AG04450 (cell line): ENCODE results near the gene C1orf122. TPM values are rescaled to one million over a fixed set of nuclear protein-coding genes. Genes with fewer than 3 reads are reported as not detected.

ENCODE experiments used
- CTCF ChIA-PET: fragments of 300-600, 350-600 bp; formaldehyde crosslinking; extraction: SDS; loops from one replicate; lab custom pipeline; 2022; ENCODE audit warnings: antibody characterized with exemption, inconsistent platforms; lab: Charles Lee
- POLR2A ChIA-PET: fragments of 350-600 bp; formaldehyde crosslinking; extraction: SDS; loops from one replicate; lab custom pipeline; 2021; ENCODE audit warnings: antibody characterized with exemption, inconsistent platforms; lab: Yijun Ruan, JAX
- DNase-seq: peaks from one replicate; pipeline ENCODE4 v3.0.0-alpha.2; 2011; ENCODE audit warnings: low read depth, low spot score
- H3K27ac ChIP-seq: one replicate; pipeline ENCODE4 v1.5.1; 2012; ENCODE audit warnings: low read depth, low read length, control low read depth
- H3K27me3 ChIP-seq: one replicate; pipeline ENCODE4 v1.6.0; 2012; ENCODE audit warnings: low read length; ENCODE audit not compliant: control insufficient read depth, insufficient read depth
- H3K4me3 ChIP-seq: 2 replicates; pipeline ENCODE4 v1.5.1; 2011; ENCODE audit warnings: mild to moderate bottlenecking, low read depth, low read length, control low read depth
- H3K9me3 ChIP-seq: 2 replicates; pipeline ENCODE4 v1.5.1; 2012; ENCODE audit warnings: low read length; ENCODE audit not compliant: control insufficient read depth, insufficient read depth
- polyA plus RNA-seq: library from polyadenylated mRNA; depleted of rRNA; stranded (reverse); fragments of >200 nt; gene quantifications from 2 replicates; pipeline ENCODE4 v1.2.3, GENCODE V29; 2011
- TF ChIP-seq, protein P1 (sequence below): IDR thresholded peaks from 2 replicates; pipeline ENCODE4 v1.5.1; 2011; ENCODE audit warnings: low read depth, low read length, control low read depth, inconsistent platforms

C1orf122 gene
- polyA plus RNA-seq, 1 experiment: 30.3 TPM

DNA sequence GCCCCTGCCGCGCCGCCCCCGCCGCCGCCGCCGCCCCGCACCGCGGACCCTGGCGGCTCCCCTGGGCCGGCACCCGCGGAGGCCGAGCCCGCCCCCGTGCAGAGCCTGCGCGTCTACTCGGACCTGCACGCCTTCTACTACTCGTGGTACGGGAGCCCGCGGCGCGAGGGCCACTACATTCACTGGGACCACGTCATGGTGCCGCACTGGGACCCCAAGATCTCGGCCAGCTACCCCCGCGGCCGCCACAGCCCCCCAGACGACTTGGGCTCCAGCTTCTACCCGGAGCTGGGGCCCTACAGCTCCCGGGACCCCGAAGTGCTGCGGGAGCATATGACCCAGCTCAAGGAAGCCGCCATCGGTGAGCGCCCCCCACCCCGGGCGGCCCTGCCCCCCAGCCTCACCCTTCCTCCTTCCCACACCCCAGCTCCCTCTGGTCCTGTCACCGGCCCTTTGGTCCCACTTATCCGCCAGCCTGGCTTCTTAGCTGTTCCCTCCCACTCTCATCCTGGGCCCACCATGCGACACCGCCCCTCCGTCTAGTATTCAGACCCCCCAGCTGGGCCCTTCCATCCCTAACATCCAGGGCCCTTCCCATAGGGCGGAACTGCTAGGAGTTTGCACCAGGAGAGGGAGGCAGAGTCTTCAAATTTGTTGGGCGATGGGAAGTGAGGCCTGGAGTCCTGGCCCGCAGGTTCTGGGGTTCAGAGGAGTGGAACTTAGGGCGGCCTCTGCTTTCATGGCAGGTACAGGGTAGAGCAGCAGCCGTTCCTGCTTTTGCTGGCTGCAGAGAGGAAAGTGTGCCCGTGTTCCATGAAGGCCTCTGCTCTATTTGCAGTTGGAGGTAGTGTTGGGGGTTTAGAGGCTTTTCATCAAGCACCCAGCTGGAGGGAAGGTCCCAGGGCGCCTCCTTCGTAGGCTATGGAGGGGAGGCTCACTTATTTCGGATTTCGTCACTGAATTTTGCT is 12.9 kb upstream of the C1orf122 start:
- no peak for DNase-seq
- Histone ChIP-seq H3K27ac (no peak overlapping the region), H3K27me3 (peaks cover 20% of the 10 kb centered on the region), H3K9me3 (no peaks in the 10 kb centered on the region; the same call in 1 of the 2 replicates), H3K4me3 (peak overlapping the region; percentile 7; the same call in 1 of the 2 replicates)
- POLR2A ChIA-PET: no interaction called here
- CTCF ChIA-PET: interaction anchor here (0.8 kb wide), 1 partner anchor 113 kb away, joined by 3 read pairs; no protein-coding TSS in a partner anchor
- TF ChIP-seq, protein P1, sequence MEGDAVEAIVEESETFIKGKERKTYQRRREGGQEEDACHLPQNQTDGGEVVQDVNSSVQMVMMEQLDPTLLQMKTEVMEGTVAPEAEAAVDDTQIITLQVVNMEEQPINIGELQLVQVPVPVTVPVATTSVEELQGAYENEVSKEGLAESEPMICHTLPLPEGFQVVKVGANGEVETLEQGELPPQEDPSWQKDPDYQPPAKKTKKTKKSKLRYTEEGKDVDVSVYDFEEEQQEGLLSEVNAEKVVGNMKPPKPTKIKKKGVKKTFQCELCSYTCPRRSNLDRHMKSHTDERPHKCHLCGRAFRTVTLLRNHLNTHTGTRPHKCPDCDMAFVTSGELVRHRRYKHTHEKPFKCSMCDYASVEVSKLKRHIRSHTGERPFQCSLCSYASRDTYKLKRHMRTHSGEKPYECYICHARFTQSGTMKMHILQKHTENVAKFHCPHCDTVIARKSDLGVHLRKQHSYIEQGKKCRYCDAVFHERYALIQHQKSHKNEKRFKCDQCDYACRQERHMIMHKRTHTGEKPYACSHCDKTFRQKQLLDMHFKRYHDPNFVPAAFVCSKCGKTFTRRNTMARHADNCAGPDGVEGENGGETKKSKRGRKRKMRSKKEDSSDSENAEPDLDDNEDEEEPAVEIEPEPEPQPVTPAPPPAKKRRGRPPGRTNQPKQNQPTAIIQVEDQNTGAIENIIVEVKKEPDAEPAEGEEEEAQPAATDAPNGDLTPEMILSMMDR: no peak

DNA sequence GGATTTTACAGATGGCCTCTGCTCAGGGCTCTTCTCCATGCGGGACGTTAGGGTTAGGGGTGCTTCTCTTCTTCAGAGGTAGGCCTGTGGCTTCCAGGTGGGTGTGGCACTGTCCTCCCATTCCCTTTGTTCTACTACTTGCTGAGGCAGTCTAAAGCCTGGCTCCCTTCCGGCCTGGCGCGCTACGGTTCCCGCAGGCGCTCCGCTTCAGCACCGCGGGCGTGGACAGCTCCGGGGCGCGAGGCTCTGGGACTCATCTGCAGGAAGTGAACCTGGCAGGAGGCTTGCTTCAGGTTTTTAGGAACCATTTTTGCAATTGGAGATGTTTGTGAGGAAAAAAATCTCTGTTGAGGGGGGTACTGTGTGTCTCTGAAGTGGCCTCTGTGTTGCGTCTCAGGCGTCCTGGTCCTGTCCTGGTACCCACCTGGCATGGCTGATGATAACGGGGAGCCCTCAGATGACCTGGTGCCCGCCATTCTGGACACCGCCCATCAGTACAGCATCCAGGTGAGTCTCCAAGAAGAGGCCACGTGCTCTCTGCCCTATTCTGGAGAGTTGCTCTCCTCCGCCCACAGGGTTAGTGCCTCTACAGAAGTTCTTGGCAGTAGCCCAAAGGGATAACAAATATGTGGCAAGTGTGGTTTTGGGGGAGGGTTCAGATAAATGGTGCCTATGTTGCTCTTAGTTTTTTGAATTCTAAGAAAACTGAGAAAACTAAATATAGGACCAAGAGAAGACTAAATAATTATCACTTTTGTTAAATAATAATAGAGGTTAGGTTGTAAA is 12.1 kb upstream of the C1orf122 start:
- no peak for DNase-seq
- Histone ChIP-seq H3K9me3 (no peaks in the 10 kb centered on the region; the same call in 1 of the 2 replicates), H3K4me3 (no peak overlapping the region), H3K27me3 (peaks cover 20% of the 10 kb centered on the region), H3K27ac (no peak overlapping the region)
- ChIA-PET POLR2A (no interaction called here), CTCF (interaction anchor here (0.8 kb wide), 1 partner anchor 114 kb away, joined by 3 read pairs; no protein-coding TSS in a partner anchor)
- TF ChIP-seq, protein P1: no peak

DNA sequence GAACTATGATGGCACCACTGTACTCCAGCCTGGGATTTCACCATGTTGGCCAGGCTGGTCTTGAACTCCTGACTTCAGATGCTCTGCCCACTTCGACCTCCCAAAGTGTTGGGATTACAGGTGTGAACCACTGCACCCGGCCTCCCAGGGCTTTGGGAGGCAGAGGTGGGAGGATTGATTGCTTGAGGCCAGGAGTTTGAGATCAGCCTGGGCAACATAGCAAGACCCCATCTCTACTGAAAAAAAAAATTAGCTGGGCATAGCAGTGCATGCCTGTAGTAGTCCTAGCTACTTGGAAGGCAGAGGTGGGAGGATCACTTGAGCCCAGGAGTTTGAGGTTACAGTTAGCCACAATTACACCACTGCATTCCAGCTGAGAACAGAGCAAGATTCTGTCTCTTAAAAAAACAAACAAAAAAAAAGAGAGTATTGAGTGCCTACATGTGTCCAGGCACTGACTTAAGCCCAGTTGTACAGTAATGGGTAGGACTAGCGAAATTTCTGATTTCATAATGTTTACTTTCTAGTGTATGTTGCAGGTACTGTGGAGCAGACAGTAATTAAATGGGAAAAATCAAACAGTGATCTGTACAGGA is 9.7 kb upstream of the C1orf122 start:
- Histone ChIP-seq H3K27ac (no peak overlapping the region), H3K4me3 (no peak overlapping the region), H3K27me3 (peaks cover 11% of the 10 kb centered on the region), H3K9me3 (no peaks in the 10 kb centered on the region; the same call in 1 of the 2 replicates)
- CTCF ChIA-PET: no interaction called here
- TF ChIP-seq, protein P1: no peak
- POLR2A ChIA-PET: interaction anchor here (3.3 kb wide), 1 partner anchor 10 kb away, joined by 14 read pairs; the partner anchor contains the start of genes C1orf122 and YRDC
- DNase-seq: peak; percentile 52

DNA sequence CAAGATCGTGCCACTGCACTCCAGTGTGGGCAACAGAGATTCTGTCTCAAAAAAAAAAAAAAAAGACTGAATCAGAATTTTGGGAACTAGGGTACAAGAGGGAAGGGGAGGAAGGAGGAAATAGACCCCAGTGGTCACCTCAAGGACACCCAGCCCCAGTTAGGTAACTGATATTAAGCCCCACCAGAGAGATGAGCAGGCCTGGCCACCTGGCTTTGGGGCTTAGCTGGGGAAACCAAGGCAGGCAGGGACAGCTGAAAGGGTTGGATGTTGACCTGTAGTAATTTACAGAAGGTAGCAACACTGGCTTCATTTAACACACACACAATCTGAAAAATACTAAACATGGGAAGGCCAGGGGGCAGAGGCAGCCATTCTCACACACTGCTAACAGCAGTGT is 5.2 kb upstream of the C1orf122 start:
- TF ChIP-seq, protein P1: no peak
- no peak overlapping the region for H3K27ac ChIP-seq
- no peaks in the 10 kb centered on the region for H3K27me3 ChIP-seq
- ChIA-PET CTCF (no interaction called here), POLR2A (interaction anchor here (0.6 to 0.7 kb wide), 2 partner anchors 14 to 115 kb away, joined by 3 to 4 read pairs; no protein-coding TSS in a partner anchor)
- no peaks in the 10 kb centered on the region for H3K9me3 ChIP-seq
- no peak overlapping the region for H3K4me3 ChIP-seq
- DNase-seq: no peak
